K562 (cell line): ENCODE measurements around the gene PRKCSH. TPM values are rescaled to one million over a fixed set of nuclear protein-coding genes. Genes with fewer than 3 reads are reported as not detected.
A peak's percentile ranks its signal among the peaks of the same experiment; 100 is the strongest.

Source experiments
- E2F4 ChIP-seq: sonication (generic); formaldehyde crosslinking; IDR thresholded peaks from 2 replicates; pipeline ENCODE4 v1.8.0; 2022; ENCODE audit warnings: mild to moderate bottlenecking, low read depth, missing genetic modification reagents
- ELF4 ChIP-seq: fragments of 450-650 bp; formaldehyde crosslinking; IDR thresholded peaks from 2 replicates; pipeline ENCODE4 v1.4.0; 2022; ENCODE audit warnings: missing genetic modification characterization
- HMGN3 ChIP-seq: IDR thresholded peaks from 2 replicates; pipeline ENCODE4 v1.6.1; 2011; ENCODE audit warnings: borderline replicate concordance, low read depth, mild to moderate bottlenecking, mixed read lengths, low read length; ENCODE audit not compliant: insufficient read length; ENCODE audit errors: extremely low read depth
- KDM1A ChIP-seq, 2 experiments: fragments of 450-650 bp; IDR thresholded peaks; 2 replicates each; pipeline ENCODE4 v1.6.1; 2016; ENCODE audit warnings: mild to moderate bottlenecking in 2 of 2
- NFE2 ChIP-seq: IDR thresholded peaks from 2 replicates; pipeline ENCODE4 v1.6.1; 2014; ENCODE audit warnings: antibody characterized with exemption, low read depth
- PHF21A ChIP-seq: fragments of 450-650 bp; IDR thresholded peaks from 2 replicates; pipeline ENCODE4 v1.6.1; 2017; ENCODE audit warnings: low read depth, borderline replicate concordance
- PKNOX1 ChIP-seq: fragments of 450-650 bp; IDR thresholded peaks from 2 replicates; pipeline ENCODE4 v1.6.1; 2016
- POLR2A ChIP-seq: fragments of 450-650 bp; conservative IDR thresholded peaks from 2 replicates; pipeline ENCODE4 v1.6.1; 2016
- POLR2AphosphoS5 ChIP-seq: IDR thresholded peaks from 2 replicates; pipeline ENCODE4 v1.6.1; 2011; ENCODE audit warnings: mild to moderate bottlenecking, low read depth, low read length, moderate library complexity; ENCODE audit not compliant: control insufficient read depth, insufficient read depth
- PTRF ChIP-seq: fragments of 450-650 bp; IDR thresholded peaks from 2 replicates; pipeline ENCODE4 v1.6.1; 2016; ENCODE audit warnings: mild to moderate bottlenecking, missing genetic modification characterization, missing compliant biosample characterization
- SIRT6 ChIP-seq: IDR thresholded peaks from one replicate; pipeline ENCODE4 v1.6.1; 2012; ENCODE audit warnings: low read depth, mild to moderate bottlenecking, control low read depth, inconsistent platforms, low read length, moderate library complexity
- SMARCE1 ChIP-seq: fragments of 450-650 bp; IDR thresholded peaks from 2 replicates; pipeline ENCODE4 v1.7.1; 2016; ENCODE audit warnings: mild to moderate bottlenecking
- WHSC1 ChIP-seq: IDR thresholded peaks from one replicate; pipeline ENCODE4 v1.6.1; 2012; ENCODE audit warnings: low read length, control low read depth, inconsistent platforms
- ZKSCAN3 ChIP-seq: fragments of 250-450 bp; sonication (Bioruptor Pico); IDR thresholded peaks from 2 replicates; pipeline ENCODE4 v1.4.0; 2020
- ZNF146 ChIP-seq: IDR thresholded peaks from one replicate; pipeline ENCODE4 v1.6.1; 2018; ENCODE audit warnings: missing compliant biosample characterization; ENCODE audit not compliant: unreplicated experiment
- ZNF24 ChIP-seq: fragments of 450-650 bp; IDR thresholded peaks from 2 replicates; pipeline ENCODE4 v1.6.1; 2016
- ZNF280A ChIP-seq: fragments of 450-650 bp; IDR thresholded peaks from 2 replicates; pipeline ENCODE4 v1.6.1; 2018; ENCODE audit warnings: mild to moderate bottlenecking, low read depth; ENCODE audit not compliant: partially characterized antibody
- ZNF589 ChIP-seq: fragments of 200-800 bp; sonication (Bioruptor generic); IDR thresholded peaks from 2 replicates; pipeline ENCODE4 v1.6.1; 2016; ENCODE audit warnings: low read depth, missing genetic modification characterization, missing compliant biosample characterization
- polyA plus RNA-seq, 8 experiments: library from polyadenylated mRNA; depleted of rRNA in 4 of 8; stranded (reverse) in 5 of 8; unstranded in 3 of 8; fragments of >200 nt; fragmentation: Nextera tagmentation in 2 of 8; fragmentation: Illumina TruSeq in 1 of 8; extraction: Ambion mirVana in 2 of 8; extraction: Trizol in 1 of 8; gene quantifications; 2 replicates each; pipeline versions ENCODE4 v1.2.1 to v1.2.3, GENCODE V29; 2011 to 2014; ENCODE audit warnings: inconsistent platforms in 1 of 8, missing spikeins in 1 of 8
- total RNA-seq, 7 experiments: library from RNA; depleted of rRNA in 6 of 7; stranded (reverse); fragments of >200 nt in 6 of 7; fragmentation: Illumina TruSeq in 2 of 7; extraction: Trizol in 2 of 7; gene quantifications; 2 replicates each; pipeline versions ENCODE4 v1.2.1 to v1.2.3, GENCODE V29; 2011 to 2021; ENCODE audit warnings: low replicate concordance in 1 of 7
- TF ChIP-seq, protein P1 (sequence below): fragments of 450-650 bp; IDR thresholded peaks from 2 replicates; pipeline ENCODE4 v1.6.1; 2016; ENCODE audit warnings: borderline replicate concordance
- TF ChIP-seq, protein P2 (sequence below): fragments of 250-450 bp; sonication (Bioruptor Pico); IDR thresholded peaks from 2 replicates; pipeline ENCODE4 v1.4.0; 2020; ENCODE audit warnings: mild to moderate bottlenecking, moderate library complexity

Gene PRKCSH
- total and polyA plus RNA-seq, 9 of the 15 experiments (the other 6 are each of a cell fraction or from before 2014, with no cell fraction given), result 2.3 to 297 (median 48.1) TPM

- TF ChIP-seq E2F4 (CRISPR knock-in tag), result no peak
- TF ChIP-seq PKNOX1, result 0 out of 2 replicates have a peak, but pooled peaks have one; percentile 7
- no peak for TF ChIP-seq KDM1A (IDR thresholded peaks at IDR 0.05)
- no peak for TF ChIP-seq ELF4 (CRISPR knock-in tag)
- TF ChIP-seq PHF21A, result no peak
- TF ChIP-seq ZNF24, result no peak
- no peak for TF ChIP-seq ZNF146
- no peak for TF ChIP-seq HMGN3
- no peak for TF ChIP-seq ZNF280A
- no peak for TF ChIP-seq POLR2AphosphoS5
- no peak for TF ChIP-seq WHSC1
- TF ChIP-seq, protein P1, sequence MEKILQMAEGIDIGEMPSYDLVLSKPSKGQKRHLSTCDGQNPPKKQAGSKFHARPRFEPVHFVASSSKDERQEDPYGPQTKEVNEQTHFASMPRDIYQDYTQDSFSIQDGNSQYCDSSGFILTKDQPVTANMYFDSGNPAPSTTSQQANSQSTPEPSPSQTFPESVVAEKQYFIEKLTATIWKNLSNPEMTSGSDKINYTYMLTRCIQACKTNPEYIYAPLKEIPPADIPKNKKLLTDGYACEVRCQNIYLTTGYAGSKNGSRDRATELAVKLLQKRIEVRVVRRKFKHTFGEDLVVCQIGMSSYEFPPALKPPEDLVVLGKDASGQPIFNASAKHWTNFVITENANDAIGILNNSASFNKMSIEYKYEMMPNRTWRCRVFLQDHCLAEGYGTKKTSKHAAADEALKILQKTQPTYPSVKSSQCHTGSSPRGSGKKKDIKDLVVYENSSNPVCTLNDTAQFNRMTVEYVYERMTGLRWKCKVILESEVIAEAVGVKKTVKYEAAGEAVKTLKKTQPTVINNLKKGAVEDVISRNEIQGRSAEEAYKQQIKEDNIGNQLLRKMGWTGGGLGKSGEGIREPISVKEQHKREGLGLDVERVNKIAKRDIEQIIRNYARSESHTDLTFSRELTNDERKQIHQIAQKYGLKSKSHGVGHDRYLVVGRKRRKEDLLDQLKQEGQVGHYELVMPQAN, result peak; percentile 27; the same call in 1 of the 2 replicates
- TF ChIP-seq PTRF (tag), result no peak
- TF ChIP-seq SIRT6, result no peak
- no peak for TF ChIP-seq NFE2
- TF ChIP-seq, protein P2, sequence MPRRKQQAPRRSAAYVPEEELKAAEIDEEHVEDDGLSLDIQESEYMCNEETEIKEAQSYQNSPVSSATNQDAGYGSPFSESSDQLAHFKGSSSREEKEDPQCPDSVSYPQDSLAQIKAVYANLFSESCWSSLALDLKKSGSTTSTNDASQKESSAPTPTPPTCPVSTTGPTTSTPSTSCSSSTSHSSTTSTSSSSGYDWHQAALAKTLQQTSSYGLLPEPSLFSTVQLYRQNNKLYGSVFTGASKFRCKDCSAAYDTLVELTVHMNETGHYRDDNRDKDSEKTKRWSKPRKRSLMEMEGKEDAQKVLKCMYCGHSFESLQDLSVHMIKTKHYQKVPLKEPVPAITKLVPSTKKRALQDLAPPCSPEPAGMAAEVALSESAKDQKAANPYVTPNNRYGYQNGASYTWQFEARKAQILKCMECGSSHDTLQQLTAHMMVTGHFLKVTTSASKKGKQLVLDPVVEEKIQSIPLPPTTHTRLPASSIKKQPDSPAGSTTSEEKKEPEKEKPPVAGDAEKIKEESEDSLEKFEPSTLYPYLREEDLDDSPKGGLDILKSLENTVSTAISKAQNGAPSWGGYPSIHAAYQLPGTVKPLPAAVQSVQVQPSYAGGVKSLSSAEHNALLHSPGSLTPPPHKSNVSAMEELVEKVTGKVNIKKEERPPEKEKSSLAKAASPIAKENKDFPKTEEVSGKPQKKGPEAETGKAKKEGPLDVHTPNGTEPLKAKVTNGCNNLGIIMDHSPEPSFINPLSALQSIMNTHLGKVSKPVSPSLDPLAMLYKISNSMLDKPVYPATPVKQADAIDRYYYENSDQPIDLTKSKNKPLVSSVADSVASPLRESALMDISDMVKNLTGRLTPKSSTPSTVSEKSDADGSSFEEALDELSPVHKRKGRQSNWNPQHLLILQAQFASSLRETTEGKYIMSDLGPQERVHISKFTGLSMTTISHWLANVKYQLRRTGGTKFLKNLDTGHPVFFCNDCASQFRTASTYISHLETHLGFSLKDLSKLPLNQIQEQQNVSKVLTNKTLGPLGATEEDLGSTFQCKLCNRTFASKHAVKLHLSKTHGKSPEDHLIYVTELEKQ (CRISPR knock-in tag), result no peak
- TF ChIP-seq SMARCE1, result no peak
- TF ChIP-seq ZKSCAN3 (CRISPR knock-in tag), result no peak
- no peak for TF ChIP-seq POLR2A
- TF ChIP-seq ZNF589 (CRISPR knock-in tag), result no peak
Observed at GRCh38 chr19:11451871-11452619, 16.6 kb downstream of the PRKCSH start (continued).
